ENCODE data around the gene PGD. TPM values are rescaled to one million over a fixed set of nuclear protein-coding genes. Genes with fewer than 3 reads are reported as not detected.

Gene PGD
- total and polyA plus RNA-seq, 2 of the 13 experiments (the other 11 are each of a cell fraction or from before 2014, with no cell fraction given): 64.8 to 210 TPM

GRCh38 chr1:10398734-10399443 is at the start of gene PGD (continued):
- TF ChIP-seq ARNT2 (CRISPR knock-in tag; IDR thresholded peaks at IDR 0.05; ENCODE audit: low read depth) (peak; percentile 95), ZNF362 (CRISPR knock-in tag; IDR thresholded peaks at IDR 0.05; ENCODE audit: borderline replicate concordance) (no peak), ZNF501 (CRISPR knock-in tag; IDR thresholded peaks at IDR 0.05) (peak; percentile 11; the same call in 1 of the 2 replicates), ZFP36L1 (CRISPR knock-in tag; IDR thresholded peaks at IDR 0.05) (0 out of 2 replicates have a peak, but pooled peaks have one; percentile 57), MED13 (CRISPR knock-in tag; IDR thresholded peaks at IDR 0.05) (0 out of 2 replicates have a peak, but pooled peaks have one; percentile 22), KLF16 (CRISPR knock-in tag; IDR thresholded peaks at IDR 0.05) (peak in 1 of 2 experiments; percentile 83; a peak in 2 of 4 replicates), ELF3 (CRISPR knock-in tag; IDR thresholded peaks at IDR 0.05) (peak; percentile 50), TBX2 (CRISPR knock-in tag; IDR thresholded peaks at IDR 0.05; ENCODE audit: borderline replicate concordance) (peak; percentile 89), NFKBIZ (CRISPR knock-in tag; IDR thresholded peaks at IDR 0.05) (0 out of 2 replicates have a peak, but pooled peaks have one; percentile 5), ATAD3A (CRISPR knock-in tag; IDR thresholded peaks at IDR 0.05) (0 out of 2 replicates have a peak, but pooled peaks have one; percentile 42), MAFG (CRISPR knock-in tag; IDR thresholded peaks at IDR 0.05) (no peak), MTERF4 (CRISPR knock-in tag; IDR thresholded peaks at IDR 0.05) (peak; percentile 73), MAZ (IDR thresholded peaks at IDR 0.05; ENCODE audit: borderline replicate concordance, low read depth, low read length) (peak; percentile 82; the same call in 1 of the 2 replicates), MAZ (CRISPR knock-in tag; IDR thresholded peaks at IDR 0.05; ENCODE audit: low read depth) (peak; percentile 83; the same call in 1 of the 2 replicates), SMAD3 (CRISPR knock-in tag; IDR thresholded peaks at IDR 0.05) (peak; percentile 43; the same call in 1 of the 2 replicates), AGO1 (IDR thresholded peaks at IDR 0.05; ENCODE audit: low read depth, low read length, poor library complexity, severe bottlenecking) (peak; percentile 67), AFF4 (CRISPR knock-in tag; IDR thresholded peaks at IDR 0.05) (peak; percentile 50; the same call in 1 of the 2 replicates), CSRNP1 (CRISPR knock-in tag; IDR thresholded peaks at IDR 0.05) (peak; percentile 52; the same call in 1 of the 2 replicates), BATF2 (CRISPR knock-in tag; IDR thresholded peaks at IDR 0.05) (peak; percentile 39; the same call in 1 of the 2 replicates), REXO4 (CRISPR knock-in tag; IDR thresholded peaks at IDR 0.05; ENCODE audit: borderline replicate concordance) (peak; percentile 64; the same call in 1 of the 2 replicates)
